K562 (cell line): ENCODE data around the gene ING4. TPM values are rescaled to one million over a fixed set of nuclear protein-coding genes. Genes with fewer than 3 reads are reported as not detected.

ENCODE experiments used
- CBFA2T3 ChIP-seq: fragments of 450-650 bp; IDR thresholded peaks from 2 replicates; pipeline ENCODE4 v1.6.1; 2017
- CBX1 ChIP-seq: sonication (generic); IDR thresholded peaks from 2 replicates; pipeline ENCODE4 v1.6.1; 2016; ENCODE audit warnings: antibody characterized with exemption, low read depth, mild to moderate bottlenecking
- CHD1 ChIP-seq: fragments of 200-600 bp; sonication (generic); IDR thresholded peaks from one replicate; pipeline ENCODE4 v1.6.1; 2012; ENCODE audit warnings: mild to moderate bottlenecking, moderate library complexity, low read length, inconsistent platforms
- EHMT2 ChIP-seq: fragments of 450-650 bp; IDR thresholded peaks from 2 replicates; pipeline ENCODE4 v1.6.1; 2018; ENCODE audit warnings: antibody characterized with exemption
- ELF4 ChIP-seq: fragments of 450-650 bp; formaldehyde crosslinking; IDR thresholded peaks from 2 replicates; pipeline ENCODE4 v1.4.0; 2022; ENCODE audit warnings: missing genetic modification characterization
- FOS ChIP-seq: IDR thresholded peaks from 3 replicates; pipeline ENCODE4 v1.6.1; 2011; ENCODE audit not compliant: insufficient read length; ENCODE audit errors: extremely low read depth
- IFI16 ChIP-seq: fragments of 250-450 bp; sonication (Bioruptor Pico); IDR thresholded peaks from 2 replicates; pipeline ENCODE4 v2.1.2; 2022; ENCODE audit warnings: mild to moderate bottlenecking, inconsistent platforms
- MLLT1 ChIP-seq, 2 experiments: fragments of 450-650 bp; IDR thresholded peaks; 2 replicates each; pipeline ENCODE4 v1.6.1; 2016
- MTF1 ChIP-seq: fragments of 250-450 bp; sonication (Bioruptor Pico); IDR thresholded peaks from 2 replicates; pipeline ENCODE4 v1.9.0; 2021; ENCODE audit warnings: moderate library complexity, mild to moderate bottlenecking, inconsistent platforms, borderline replicate concordance
- PCBP2 ChIP-seq: fragments of 200-400 bp; formaldehyde crosslinking; IDR thresholded peaks from 2 replicates; pipeline ENCODE4 v1.6.1; 2018; ENCODE audit warnings: low read length, low read depth, mild to moderate bottlenecking, moderate library complexity; ENCODE audit not compliant: poor library complexity, severe bottlenecking
- PHF21A ChIP-seq: fragments of 450-650 bp; IDR thresholded peaks from 2 replicates; pipeline ENCODE4 v1.6.1; 2017; ENCODE audit warnings: low read depth, borderline replicate concordance
- POU5F1 ChIP-seq: fragments of 150-350 bp; IDR thresholded peaks from 2 replicates; pipeline ENCODE4 v1.6.1; 2014; ENCODE audit warnings: borderline replicate concordance, low read length, low read depth, mild to moderate bottlenecking; ENCODE audit not compliant: partially characterized antibody
- RCOR1 ChIP-seq, 2 experiments: IDR thresholded peaks; 2 replicates each; pipeline ENCODE4 v1.6.1; 2012; ENCODE audit warnings: low read depth in 2 of 2, low read length in 2 of 2, borderline replicate concordance in 1 of 2, improper control_type of control experiment in 1 of 2
- SAFB ChIP-seq: fragments of 200-400 bp; formaldehyde crosslinking; IDR thresholded peaks from 2 replicates; pipeline ENCODE4 v1.6.1; 2017; ENCODE audit warnings: low read depth, low read length, borderline replicate concordance
- SMARCE1 ChIP-seq: fragments of 450-650 bp; IDR thresholded peaks from 2 replicates; pipeline ENCODE4 v1.7.1; 2016; ENCODE audit warnings: mild to moderate bottlenecking
- TEAD2 ChIP-seq: fragments of 450-650 bp; IDR thresholded peaks from 2 replicates; pipeline ENCODE4 v1.6.1; 2016; ENCODE audit warnings: missing genetic modification characterization, control low read depth, missing compliant biosample characterization
- TFAM ChIP-seq: fragments of 250-450 bp; sonication (Bioruptor Pico); conservative IDR thresholded peaks from 2 replicates; pipeline ENCODE4 v1.5.0; 2021; ENCODE audit warnings: mild to moderate bottlenecking, moderate library complexity
- U2AF2 ChIP-seq: fragments of 200-400 bp; formaldehyde crosslinking; optimal IDR thresholded peaks from 2 replicates; pipeline ENCODE3; 2017; ENCODE audit warnings: low read depth, mild to moderate bottlenecking, low read length
- ZC3H11A ChIP-seq: IDR thresholded peaks from 2 replicates; pipeline ENCODE4 v1.6.1; 2012; ENCODE audit warnings: low read depth, low read length, improper control_type of control experiment
- ZNF277 ChIP-seq: fragments of 250-450 bp; sonication (Bioruptor Pico); IDR thresholded peaks from 2 replicates; pipeline ENCODE4 v1.8.0; 2022; ENCODE audit warnings: inconsistent platforms, mild to moderate bottlenecking, moderate library complexity, borderline replicate concordance
- ZNF431 ChIP-seq: sonication (generic); formaldehyde crosslinking; IDR thresholded peaks from 2 replicates; pipeline ENCODE4 v1.8.0; 2022; ENCODE audit warnings: mild to moderate bottlenecking, missing genetic modification reagents
- ZNF561 ChIP-seq: fragments of 450-650 bp; formaldehyde crosslinking; conservative IDR thresholded peaks from 2 replicates; pipeline ENCODE4 v1.4.0; 2020; ENCODE audit warnings: mild to moderate bottlenecking, moderate library complexity
- ZNF830 ChIP-seq: fragments of 250-450 bp; sonication (Bioruptor Pico); IDR thresholded peaks from 2 replicates; pipeline ENCODE4 v1.5.0; 2021; ENCODE audit warnings: mild to moderate bottlenecking
- ZSCAN29 ChIP-seq: fragments of 450-650 bp; IDR thresholded peaks from 2 replicates; pipeline ENCODE4 v1.6.1; 2017
- polyA plus RNA-seq, 8 experiments: library from polyadenylated mRNA; depleted of rRNA in 4 of 8; stranded (reverse) in 5 of 8; unstranded in 3 of 8; fragments of >200 nt; fragmentation: Nextera tagmentation in 2 of 8; fragmentation: Illumina TruSeq in 1 of 8; extraction: Ambion mirVana in 2 of 8; extraction: Trizol in 1 of 8; gene quantifications; 2 replicates each; pipeline versions ENCODE4 v1.2.1 to v1.2.3, GENCODE V29; 2011 to 2014; ENCODE audit warnings: inconsistent platforms in 1 of 8, missing spikeins in 1 of 8
- total RNA-seq, 7 experiments: library from RNA; depleted of rRNA in 6 of 7; stranded (reverse); fragments of >200 nt in 6 of 7; fragmentation: Illumina TruSeq in 2 of 7; extraction: Trizol in 2 of 7; gene quantifications; 2 replicates each; pipeline versions ENCODE4 v1.2.1 to v1.2.3, GENCODE V29; 2011 to 2021; ENCODE audit warnings: low replicate concordance in 1 of 7
- TF ChIP-seq, protein P1 (sequence below): fragments of 250-450 bp; sonication (Bioruptor Pico); IDR thresholded peaks from 2 replicates; pipeline ENCODE4 v1.8.0; 2021; ENCODE audit warnings: mild to moderate bottlenecking, moderate library complexity
- TF ChIP-seq, protein P2 (sequence below): IDR thresholded peaks from 2 replicates; pipeline ENCODE4 v1.6.1; 2011; ENCODE audit not compliant: insufficient read length; ENCODE audit errors: extremely low read depth

ING4 gene
- total and polyA plus RNA-seq, 9 of the 15 experiments (the other 6 are each of a cell fraction or from before 2014, with no cell fraction given): 6.6 to 30.2 (median 15.7) TPM

DNA sequence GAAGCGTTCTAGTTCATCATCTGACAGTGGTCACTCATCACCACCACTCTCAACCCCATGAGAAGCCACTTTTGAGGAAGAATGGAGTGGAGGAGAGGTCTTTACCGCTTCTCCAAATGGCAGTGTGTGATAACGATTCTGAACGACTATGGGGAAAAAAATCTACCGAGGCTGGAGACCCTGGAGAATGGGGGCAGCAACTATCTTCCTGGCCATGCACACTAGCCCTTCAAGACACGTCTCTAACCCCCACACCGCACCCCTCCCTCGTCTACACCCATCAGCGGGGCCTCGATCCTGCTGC, 365 bp downstream of the ING4 start (continued):
- TF ChIP-seq ZNF561 (CRISPR knock-in tag) (no peak), ZNF277 (CRISPR knock-in tag) (no peak), TFAM (CRISPR knock-in tag) (no peak), FOS (no peak), PHF21A (no peak), TEAD2 (tag) (no peak), MTF1 (CRISPR knock-in tag) (no peak), ZC3H11A (no peak), ZNF830 (no peak), RCOR1 (IDR thresholded peaks at IDR 0.05; ENCODE audit: borderline replicate concordance in 1 of 2, low read depth in 2 of 2, low read length in 2 of 2) (no peak), ZSCAN29 (0 out of 2 replicates have a peak, but pooled peaks have one; percentile 86), CBX1 (no peak), MLLT1 (IDR thresholded peaks at IDR 0.05) (no peak), ZNF431 (CRISPR knock-in tag) (no peak), ELF4 (CRISPR knock-in tag) (no peak), CBFA2T3 (peak; percentile 57), IFI16 (no peak), EHMT2 (no peak), POU5F1 (no peak), CHD1 (no peak), PCBP2 (no peak), U2AF2 (no peak), SAFB (no peak), SMARCE1 (peak; percentile 21; the same call in 1 of the 2 replicates)
- TF ChIP-seq, protein P1, sequence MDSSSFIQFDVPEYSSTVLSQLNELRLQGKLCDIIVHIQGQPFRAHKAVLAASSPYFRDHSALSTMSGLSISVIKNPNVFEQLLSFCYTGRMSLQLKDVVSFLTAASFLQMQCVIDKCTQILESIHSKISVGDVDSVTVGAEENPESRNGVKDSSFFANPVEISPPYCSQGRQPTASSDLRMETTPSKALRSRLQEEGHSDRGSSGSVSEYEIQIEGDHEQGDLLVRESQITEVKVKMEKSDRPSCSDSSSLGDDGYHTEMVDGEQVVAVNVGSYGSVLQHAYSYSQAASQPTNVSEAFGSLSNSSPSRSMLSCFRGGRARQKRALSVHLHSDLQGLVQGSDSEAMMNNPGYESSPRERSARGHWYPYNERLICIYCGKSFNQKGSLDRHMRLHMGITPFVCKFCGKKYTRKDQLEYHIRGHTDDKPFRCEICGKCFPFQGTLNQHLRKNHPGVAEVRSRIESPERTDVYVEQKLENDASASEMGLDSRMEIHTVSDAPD (CRISPR knock-in tag): no peak
- TF ChIP-seq, protein P2, sequence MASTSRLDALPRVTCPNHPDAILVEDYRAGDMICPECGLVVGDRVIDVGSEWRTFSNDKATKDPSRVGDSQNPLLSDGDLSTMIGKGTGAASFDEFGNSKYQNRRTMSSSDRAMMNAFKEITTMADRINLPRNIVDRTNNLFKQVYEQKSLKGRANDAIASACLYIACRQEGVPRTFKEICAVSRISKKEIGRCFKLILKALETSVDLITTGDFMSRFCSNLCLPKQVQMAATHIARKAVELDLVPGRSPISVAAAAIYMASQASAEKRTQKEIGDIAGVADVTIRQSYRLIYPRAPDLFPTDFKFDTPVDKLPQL: no peak
